WTC11 (cell line): ENCODE data around the gene AAGAB. TPM values are rescaled to one million over a fixed set of nuclear protein-coding genes. Genes with fewer than 3 reads are reported as not detected.

Experiments used
- ATAC-seq: fragments of 200-7000 bp; cut with Tn5 transposase; 2 replicates; pipeline ENCODE4 v1.10.0; 2021; ENCODE audit warnings: mild to moderate bottlenecking, moderate library complexity
- CTCF ChIA-PET: fragments of 300-600 bp; sonication (Branson Sonifier 250); formaldehyde crosslinking; loops from one replicate; lab custom pipeline; 2021; ENCODE audit warnings: antibody characterized with exemption; lab: Charles Lee
- POLR2A ChIA-PET: fragments of 350-600 bp; sonication (Branson Sonifier 250); formaldehyde crosslinking; loops from one replicate; lab custom pipeline; 2021; ENCODE audit warnings: antibody characterized with exemption; lab: Charles Lee
- DNase-seq: peaks from one replicate; pipeline ENCODE4 v3.0.0; 2021; ENCODE audit warnings: low spot score
- H3K27ac Mint-ChIP-seq: 2 replicates; pipeline ENCODE4 v1.8.0; 2021; ENCODE audit warnings: mixed read lengths
- H3K27me3 Mint-ChIP-seq: 2 replicates; pipeline ENCODE4 v1.8.0; 2021; ENCODE audit warnings: low read depth, mild to moderate bottlenecking, moderate library complexity, mixed read lengths
- H3K36me3 Mint-ChIP-seq: 2 replicates; pipeline ENCODE4 v1.8.0; 2021; ENCODE audit warnings: mixed read lengths
- H3K4me1 Mint-ChIP-seq: 2 replicates; pipeline ENCODE4 v1.8.0; 2022; ENCODE audit warnings: mixed read lengths
- H3K4me3 Mint-ChIP-seq: 2 replicates; pipeline ENCODE4 v1.8.0; 2021; ENCODE audit warnings: mild to moderate bottlenecking, moderate library complexity, mixed read lengths
- H3K9me3 Mint-ChIP-seq: 2 replicates; pipeline ENCODE4 v1.8.0; 2021; ENCODE audit warnings: mixed read lengths
- AR ChIP-seq: fragments of 250-450 bp; sonication (Bioruptor Pico); IDR thresholded peaks from 2 replicates; pipeline ENCODE4 v1.9.0; 2021; ENCODE audit warnings: mild to moderate bottlenecking
- CREB1 ChIP-seq: sonication (generic); formaldehyde crosslinking; IDR thresholded peaks from 2 replicates; pipeline ENCODE4 v1.8.0; 2023; ENCODE audit warnings: mild to moderate bottlenecking, missing genetic modification reagents
- E2F1 ChIP-seq: sonication (generic); formaldehyde crosslinking; IDR thresholded peaks from 2 replicates; pipeline ENCODE4 v1.8.0; 2022; ENCODE audit warnings: mild to moderate bottlenecking, missing genetic modification reagents
- ELF4 ChIP-seq: sonication (generic); formaldehyde crosslinking; IDR thresholded peaks from 2 replicates; pipeline ENCODE4 v1.8.1; 2022; ENCODE audit warnings: low read depth, mild to moderate bottlenecking, moderate library complexity, missing genetic modification reagents
- IRF2 ChIP-seq: sonication (generic); formaldehyde crosslinking; IDR thresholded peaks from 2 replicates; pipeline ENCODE4 v1.8.0; 2022; ENCODE audit warnings: low read depth, missing genetic modification reagents, borderline replicate concordance
- MXD4 ChIP-seq: fragments of 250-450 bp; sonication (Bioruptor Pico); IDR thresholded peaks from 2 replicates; pipeline ENCODE4 v1.8.0; 2021; ENCODE audit warnings: mild to moderate bottlenecking, moderate library complexity, borderline replicate concordance
- MYBL2 ChIP-seq: sonication (generic); formaldehyde crosslinking; IDR thresholded peaks from 2 replicates; pipeline ENCODE4 v1.8.1; 2023; ENCODE audit warnings: mild to moderate bottlenecking, moderate library complexity, missing genetic modification reagents
- NFE2L1 ChIP-seq: sonication (generic); formaldehyde crosslinking; IDR thresholded peaks from 2 replicates; pipeline ENCODE4 v1.8.1; 2023; ENCODE audit warnings: missing genetic modification reagents
- PRDM15 ChIP-seq: sonication (generic); formaldehyde crosslinking; IDR thresholded peaks from 2 replicates; pipeline ENCODE4 v1.8.0; 2022; ENCODE audit warnings: missing genetic modification reagents
- SMAD3 ChIP-seq: sonication (generic); formaldehyde crosslinking; IDR thresholded peaks from 2 replicates; pipeline ENCODE4 v1.8.0; 2022; ENCODE audit warnings: missing genetic modification reagents, mild to moderate bottlenecking, borderline replicate concordance
- SP1 ChIP-seq: sonication (generic); formaldehyde crosslinking; conservative IDR thresholded peaks from 2 replicates; pipeline ENCODE4 v1.8.1; 2022; ENCODE audit warnings: missing genetic modification reagents
- TCF7 ChIP-seq: sonication (generic); formaldehyde crosslinking; IDR thresholded peaks from 2 replicates; pipeline ENCODE4 v1.8.0; 2022; ENCODE audit warnings: mild to moderate bottlenecking, low read depth, missing genetic modification reagents, moderate library complexity
- TEAD1 ChIP-seq: sonication (generic); formaldehyde crosslinking; IDR thresholded peaks from 2 replicates; pipeline ENCODE4 v1.8.0; 2022; ENCODE audit warnings: mild to moderate bottlenecking, missing genetic modification reagents
- TP53 ChIP-seq: sonication (generic); formaldehyde crosslinking; IDR thresholded peaks from 2 replicates; pipeline ENCODE4 v1.8.1; 2023; ENCODE audit warnings: mild to moderate bottlenecking, missing genetic modification reagents
- USF1 ChIP-seq: sonication (generic); formaldehyde crosslinking; IDR thresholded peaks from 2 replicates; pipeline ENCODE4 v1.8.0; 2022; ENCODE audit warnings: mild to moderate bottlenecking, missing genetic modification reagents
- ZNF121 ChIP-seq: sonication (generic); formaldehyde crosslinking; IDR thresholded peaks from 2 replicates; pipeline ENCODE4 v1.8.0; 2023; ENCODE audit warnings: missing genetic modification reagents
- ZNF219 ChIP-seq: sonication (generic); formaldehyde crosslinking; IDR thresholded peaks from 2 replicates; pipeline ENCODE4 v1.8.0; 2023; ENCODE audit warnings: missing genetic modification reagents, mild to moderate bottlenecking, borderline replicate concordance
- ZNF396 ChIP-seq: fragments of 250-450 bp; sonication (Bioruptor Pico); IDR thresholded peaks from 2 replicates; pipeline ENCODE4 v1.8.0; 2021; ENCODE audit warnings: mild to moderate bottlenecking, moderate library complexity, borderline replicate concordance
- ZNF416 ChIP-seq: fragments of 250-450 bp; sonication (Bioruptor Pico); IDR thresholded peaks from 2 replicates; pipeline ENCODE4 v1.9.0; 2021; ENCODE audit warnings: mild to moderate bottlenecking, inconsistent platforms
- ZNF671 ChIP-seq: fragments of 250-450 bp; sonication (Bioruptor Pico); IDR thresholded peaks from 2 replicates; pipeline ENCODE4 v1.8.0; 2021; ENCODE audit warnings: mild to moderate bottlenecking
- total RNA-seq: library from RNA; stranded (reverse); gene quantifications from 3 replicates; pipeline ENCODE4 v1.2.3, GENCODE V29; 2021
- TF ChIP-seq, protein P1 (sequence below): sonication (generic); formaldehyde crosslinking; IDR thresholded peaks from 2 replicates; pipeline ENCODE4 v1.8.1; 2023; ENCODE audit warnings: mild to moderate bottlenecking, missing genetic modification reagents, moderate library complexity
- TF ChIP-seq, protein P2 (sequence below): sonication (generic); formaldehyde crosslinking; IDR thresholded peaks from 2 replicates; pipeline ENCODE4 v1.8.1; 2022; ENCODE audit warnings: mild to moderate bottlenecking, moderate library complexity, missing genetic modification reagents

Gene AAGAB
- total RNA-seq, 1 experiment from 2014 or later, result 41.7 TPM

DNA sequence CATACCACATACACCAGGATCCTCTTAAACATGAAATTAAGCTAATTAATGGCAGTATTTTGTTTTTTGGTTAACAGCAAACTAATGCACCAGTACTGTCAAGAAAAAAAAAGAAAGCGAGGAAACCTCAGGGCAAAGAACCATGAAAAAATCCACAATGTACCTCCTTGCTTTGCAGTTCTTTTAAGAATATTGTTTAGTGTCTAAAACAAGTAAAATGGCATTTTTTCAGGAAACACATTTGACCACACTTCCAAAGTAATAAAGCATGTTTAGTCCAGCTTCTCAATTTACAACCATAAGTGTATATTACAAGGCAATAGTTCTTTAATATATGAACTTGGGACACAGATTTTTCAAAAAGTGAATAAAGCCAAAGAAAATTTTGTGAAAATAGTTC lies 26.6 kb downstream of the AAGAB start:
- no peak overlapping the region for H3K4me3 Mint-ChIP-seq
- DNase-seq (no peak), ATAC-seq (no peak)
- CTCF ChIA-PET, result no interaction called here
- no peaks in the 10 kb centered on the region for H3K9me3 Mint-ChIP-seq
- POLR2A ChIA-PET, result no interaction called here
- H3K36me3 Mint-ChIP-seq, result peaks cover 18% of the 10 kb centered on the region
- H3K27ac Mint-ChIP-seq, result no peak overlapping the region
- H3K4me1 Mint-ChIP-seq, result no peaks in the 10 kb centered on the region
- no peaks in the 10 kb centered on the region for H3K27me3 Mint-ChIP-seq
- TF ChIP-seq NFE2L1 (CRISPR knock-in tag), result no peak
- TF ChIP-seq ELF4 (CRISPR knock-in tag), result no peak

DNA sequence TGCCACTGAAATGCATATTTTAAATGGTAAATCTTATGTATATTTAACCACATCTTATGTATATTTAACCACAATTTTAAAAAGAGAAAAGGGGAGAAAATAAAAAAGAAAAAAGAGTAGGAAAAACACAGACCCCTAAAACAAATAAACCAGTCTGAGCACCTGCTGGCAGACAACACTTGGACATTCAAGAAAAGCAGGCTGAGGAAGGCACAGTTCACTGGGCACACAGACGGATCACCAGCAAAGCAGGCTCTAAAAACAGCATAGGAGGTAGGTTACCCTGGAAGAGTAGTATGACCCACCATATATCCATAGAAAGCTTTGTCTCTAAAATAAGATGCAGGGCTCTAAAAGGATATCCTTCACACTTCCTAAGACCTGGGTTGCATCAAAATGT lies 27.0 kb downstream of the AAGAB start:
- no peak for DNase-seq
- H3K4me3 Mint-ChIP-seq, result no peak overlapping the region
- H3K36me3 Mint-ChIP-seq, result peaks cover 16% of the 10 kb centered on the region
- no peak overlapping the region for H3K27ac Mint-ChIP-seq
- TF ChIP-seq MXD4 (CRISPR knock-in tag), result no peak
- no peak for TF ChIP-seq CREB1
- TF ChIP-seq PRDM15 (CRISPR knock-in tag), result no peak
- TF ChIP-seq ZNF396, result no peak
- TF ChIP-seq SP1 (CRISPR knock-in tag), result no peak
- no peak for TF ChIP-seq ZNF671 (CRISPR knock-in tag)
- no peak for TF ChIP-seq TEAD1
- TF ChIP-seq ZNF121 (CRISPR knock-in tag), result no peak
- TF ChIP-seq ZNF219, result no peak
- no peak for TF ChIP-seq TP53 (CRISPR knock-in tag)
- TF ChIP-seq IRF2 (CRISPR knock-in tag), result no peak
- no peak for TF ChIP-seq SMAD3 (CRISPR knock-in tag)
- TF ChIP-seq AR (CRISPR knock-in tag), result no peak
- ChIA-PET POLR2A (no interaction called here), CTCF (no interaction called here)
- no peaks in the 10 kb centered on the region for H3K27me3 Mint-ChIP-seq
- no peaks in the 10 kb centered on the region for H3K4me1 Mint-ChIP-seq
- no peak for ATAC-seq
- H3K9me3 Mint-ChIP-seq, result no peaks in the 10 kb centered on the region

DNA sequence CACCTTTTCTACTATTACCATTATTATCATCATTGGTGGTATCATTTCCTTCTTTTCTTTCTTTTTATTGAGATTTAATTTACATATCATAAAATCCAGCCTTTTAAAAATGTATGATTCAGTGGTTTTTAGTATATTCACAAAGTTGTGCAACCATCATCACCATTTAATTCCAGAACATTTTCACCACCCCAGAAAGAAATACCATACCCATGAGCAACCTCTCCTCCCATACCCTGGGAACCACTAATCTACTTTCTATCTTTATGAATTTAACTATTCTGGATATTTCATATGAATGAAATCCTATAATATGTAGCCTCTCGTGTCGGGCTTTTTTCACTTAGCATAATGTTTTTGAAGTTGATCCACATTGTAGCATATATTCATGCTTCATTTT lies 29.1 kb downstream of the AAGAB start:
- Mint-ChIP-seq H3K4me1 (no peaks in the 10 kb centered on the region), H3K36me3 (peaks cover 4% of the 10 kb centered on the region; the same call in 1 of the 2 replicates), H3K4me3 (no peak overlapping the region), H3K27ac (no peak overlapping the region), H3K27me3 (no peaks in the 10 kb centered on the region), H3K9me3 (no peaks in the 10 kb centered on the region)
- no peak for ATAC-seq
- POLR2A ChIA-PET, result no interaction called here
- CTCF ChIA-PET, result no interaction called here
- DNase-seq, result no peak
- TF ChIP-seq ZNF416 (CRISPR knock-in tag) (no peak), MYBL2 (no peak), TCF7 (CRISPR knock-in tag) (no peak), AR (CRISPR knock-in tag) (no peak), E2F1 (CRISPR knock-in tag) (no peak), USF1 (CRISPR knock-in tag) (no peak)
- TF ChIP-seq, protein P1, sequence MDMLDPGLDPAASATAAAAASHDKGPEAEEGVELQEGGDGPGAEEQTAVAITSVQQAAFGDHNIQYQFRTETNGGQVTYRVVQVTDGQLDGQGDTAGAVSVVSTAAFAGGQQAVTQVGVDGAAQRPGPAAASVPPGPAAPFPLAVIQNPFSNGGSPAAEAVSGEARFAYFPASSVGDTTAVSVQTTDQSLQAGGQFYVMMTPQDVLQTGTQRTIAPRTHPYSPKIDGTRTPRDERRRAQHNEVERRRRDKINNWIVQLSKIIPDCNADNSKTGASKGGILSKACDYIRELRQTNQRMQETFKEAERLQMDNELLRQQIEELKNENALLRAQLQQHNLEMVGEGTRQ (CRISPR knock-in tag), result no peak
- TF ChIP-seq, protein P2, sequence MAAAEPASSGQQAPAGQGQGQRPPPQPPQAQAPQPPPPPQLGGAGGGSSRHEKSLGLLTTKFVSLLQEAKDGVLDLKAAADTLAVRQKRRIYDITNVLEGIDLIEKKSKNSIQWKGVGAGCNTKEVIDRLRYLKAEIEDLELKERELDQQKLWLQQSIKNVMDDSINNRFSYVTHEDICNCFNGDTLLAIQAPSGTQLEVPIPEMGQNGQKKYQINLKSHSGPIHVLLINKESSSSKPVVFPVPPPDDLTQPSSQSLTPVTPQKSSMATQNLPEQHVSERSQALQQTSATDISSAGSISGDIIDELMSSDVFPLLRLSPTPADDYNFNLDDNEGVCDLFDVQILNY (CRISPR knock-in tag), result no peak
